ENCODE results near the gene CEBPG. TPM values are rescaled to one million over a fixed set of nuclear protein-coding genes. Genes with fewer than 3 reads are reported as not detected.

CEBPG gene
- total RNA-seq (2014; rRNA removed; shearing (Covaris generic); ENCODE audit: low replicate concordance): 42.7 and 47.3 TPM in 2 replicates

- Histone ChIP-seq H3K27ac (ENCODE audit: low read length) (peak within 1 kb of the TSS; percentile 73), H3K4me2 (ENCODE audit: low read depth, low read length, poor library complexity, severe bottlenecking) (peak within 1 kb of the TSS; percentile 89), H3K9me3 (ENCODE audit: low read length) (no peaks in the 10 kb centered on the region), H3K9ac (ENCODE audit: low read length) (peak within 1 kb of the TSS; percentile 95), H2AFZ (ENCODE audit: low read length) (peak within 1 kb of the TSS; percentile 81; the same call in 1 of the 2 replicates), H3K4me3 (ENCODE audit: low read length) (peak within 1 kb of the TSS; percentile 97), H3K27me3 (ENCODE audit: low read length) (no peaks in the 10 kb centered on the region), H3K36me3 (ENCODE audit: insufficient read depth, low read length) (no peaks in the 10 kb centered on the region), H3K4me1 (ENCODE audit: low read length) (peaks cover 39% of the 10 kb centered on the region), H3K9me2 (replicated peaks; ENCODE audit: insufficient read depth, low read length) (no peaks in the 10 kb centered on the region), H4K20me1 (ENCODE audit: insufficient read depth, low read depth, low read length) (peaks cover 33% of the 10 kb centered on the region; the same call in 1 of the 2 replicates), H3K79me2 (ENCODE audit: low read length) (peaks cover 47% of the 10 kb centered on the region)
- DNase-seq: peak; percentile 95
Observed at GRCh38 chr19:33373453-33374235, at the start of gene CEBPG. Gene CEBPG, plus strand, starts transcription at chr19:33373709. Its CDS starts 5,531 bp downstream, at chr19:33379240.

GRCh38 chr19:33324628-33325027 lies 48.9 kb upstream of the CEBPG start:
- Histone ChIP-seq H3K9ac (ENCODE audit: low read length) (no peak overlapping the region), H3K9me3 (ENCODE audit: low read length) (no peaks in the 10 kb centered on the region), H3K4me3 (ENCODE audit: low read length) (no peak overlapping the region), H3K9me2 (replicated peaks; ENCODE audit: insufficient read depth, low read length) (no peaks in the 10 kb centered on the region), H3K79me2 (ENCODE audit: low read length) (no peaks in the 10 kb centered on the region), H2AFZ (ENCODE audit: low read length) (no peak overlapping the region), H4K20me1 (ENCODE audit: insufficient read depth, low read depth, low read length) (no peaks in the 10 kb centered on the region), H3K27me3 (ENCODE audit: low read length) (no peaks in the 10 kb centered on the region), H3K4me1 (ENCODE audit: low read length) (no peaks in the 10 kb centered on the region), H3K27ac (ENCODE audit: low read length) (no peak overlapping the region), H3K4me2 (ENCODE audit: low read depth, low read length, poor library complexity, severe bottlenecking) (no peak overlapping the region), H3K36me3 (ENCODE audit: insufficient read depth, low read length) (no peaks in the 10 kb centered on the region)
- DNase-seq: no peak

GRCh38 chr19:33325920-33326319 lies 47.6 kb upstream of the CEBPG start:
- Histone ChIP-seq H3K4me3 (ENCODE audit: low read length) (no peak overlapping the region), H3K36me3 (ENCODE audit: insufficient read depth, low read length) (no peaks in the 10 kb centered on the region), H3K27ac (ENCODE audit: low read length) (no peak overlapping the region), H3K9me3 (ENCODE audit: low read length) (no peaks in the 10 kb centered on the region), H3K9me2 (replicated peaks; ENCODE audit: insufficient read depth, low read length) (no peaks in the 10 kb centered on the region), H2AFZ (ENCODE audit: low read length) (no peak overlapping the region), H3K4me2 (ENCODE audit: low read depth, low read length, poor library complexity, severe bottlenecking) (no peak overlapping the region), H3K27me3 (ENCODE audit: low read length) (no peaks in the 10 kb centered on the region), H4K20me1 (ENCODE audit: insufficient read depth, low read depth, low read length) (no peaks in the 10 kb centered on the region), H3K9ac (ENCODE audit: low read length) (no peak overlapping the region), H3K79me2 (ENCODE audit: low read length) (no peaks in the 10 kb centered on the region), H3K4me1 (ENCODE audit: low read length) (no peaks in the 10 kb centered on the region)
- DNase-seq: no peak

GRCh38 chr19:33329060-33329459 lies 44.4 kb upstream of the CEBPG start:
- no peaks in the 10 kb centered on the region for H3K36me3 ChIP-seq (ENCODE audit: insufficient read depth, low read length)
- no peaks in the 10 kb centered on the region for H3K9me2 ChIP-seq (replicated peaks; ENCODE audit: insufficient read depth, low read length)
- no peaks in the 10 kb centered on the region for H3K27me3 ChIP-seq (ENCODE audit: low read length)
- no peak overlapping the region for H3K9ac ChIP-seq (ENCODE audit: low read length)
- H3K4me3 ChIP-seq (ENCODE audit: low read length): no peak overlapping the region
- no peaks in the 10 kb centered on the region for H3K79me2 ChIP-seq (ENCODE audit: low read length)
- no peak overlapping the region for H2AFZ ChIP-seq (ENCODE audit: low read length)
- DNase-seq: no peak
- no peak overlapping the region for H3K4me2 ChIP-seq (ENCODE audit: low read depth, low read length, poor library complexity, severe bottlenecking)
- no peaks in the 10 kb centered on the region for H3K9me3 ChIP-seq (ENCODE audit: low read length)
- H3K27ac ChIP-seq (ENCODE audit: low read length): no peak overlapping the region
- H4K20me1 ChIP-seq (ENCODE audit: insufficient read depth, low read depth, low read length): no peaks in the 10 kb centered on the region
- H3K4me1 ChIP-seq (ENCODE audit: low read length): no peaks in the 10 kb centered on the region

GRCh38 chr19:33329736-33330135 lies 43.8 kb upstream of the CEBPG start:
- no peak overlapping the region for H2AFZ ChIP-seq (ENCODE audit: low read length)
- no peaks in the 10 kb centered on the region for H3K36me3 ChIP-seq (ENCODE audit: insufficient read depth, low read length)
- H3K9me3 ChIP-seq (ENCODE audit: low read length): no peaks in the 10 kb centered on the region
- H3K9ac ChIP-seq (ENCODE audit: low read length): no peak overlapping the region
- no peaks in the 10 kb centered on the region for H3K27me3 ChIP-seq (ENCODE audit: low read length)
- no peaks in the 10 kb centered on the region for H4K20me1 ChIP-seq (ENCODE audit: insufficient read depth, low read depth, low read length)
- no peaks in the 10 kb centered on the region for H3K9me2 ChIP-seq (replicated peaks; ENCODE audit: insufficient read depth, low read length)
- H3K4me3 ChIP-seq (ENCODE audit: low read length): no peak overlapping the region
- no peak overlapping the region for H3K27ac ChIP-seq (ENCODE audit: low read length)
- H3K4me2 ChIP-seq (ENCODE audit: low read depth, low read length, poor library complexity, severe bottlenecking): no peak overlapping the region
- H3K4me1 ChIP-seq (ENCODE audit: low read length): no peaks in the 10 kb centered on the region
- H3K79me2 ChIP-seq (ENCODE audit: low read length): no peaks in the 10 kb centered on the region
- DNase-seq: no peak

GRCh38 chr19:33332248-33332647 lies 41.3 kb upstream of the CEBPG start:
- Histone ChIP-seq H3K36me3 (ENCODE audit: insufficient read depth, low read length) (no peaks in the 10 kb centered on the region), H3K4me2 (ENCODE audit: low read depth, low read length, poor library complexity, severe bottlenecking) (no peak overlapping the region), H3K9ac (ENCODE audit: low read length) (no peak overlapping the region), H4K20me1 (ENCODE audit: insufficient read depth, low read depth, low read length) (no peaks in the 10 kb centered on the region), H3K9me3 (ENCODE audit: low read length) (no peaks in the 10 kb centered on the region), H3K27ac (ENCODE audit: low read length) (no peak overlapping the region), H3K27me3 (ENCODE audit: low read length) (no peaks in the 10 kb centered on the region), H3K4me1 (ENCODE audit: low read length) (no peaks in the 10 kb centered on the region), H3K79me2 (ENCODE audit: low read length) (no peaks in the 10 kb centered on the region), H3K9me2 (replicated peaks; ENCODE audit: insufficient read depth, low read length) (no peaks in the 10 kb centered on the region), H3K4me3 (ENCODE audit: low read length) (no peak overlapping the region), H2AFZ (ENCODE audit: low read length) (no peak overlapping the region)
- no peak for DNase-seq

GRCh38 chr19:33333151-33333550 lies 40.4 kb upstream of the CEBPG start:
- no peak for DNase-seq
- H3K27me3 ChIP-seq (ENCODE audit: low read length): no peaks in the 10 kb centered on the region
- H2AFZ ChIP-seq (ENCODE audit: low read length): no peak overlapping the region
- H3K9ac ChIP-seq (ENCODE audit: low read length): no peak overlapping the region
- H3K36me3 ChIP-seq (ENCODE audit: insufficient read depth, low read length): no peaks in the 10 kb centered on the region
- no peaks in the 10 kb centered on the region for H3K9me3 ChIP-seq (ENCODE audit: low read length)
- H3K9me2 ChIP-seq (replicated peaks; ENCODE audit: insufficient read depth, low read length): no peaks in the 10 kb centered on the region
- no peak overlapping the region for H3K4me2 ChIP-seq (ENCODE audit: low read depth, low read length, poor library complexity, severe bottlenecking)
- H3K79me2 ChIP-seq (ENCODE audit: low read length): no peaks in the 10 kb centered on the region
- no peaks in the 10 kb centered on the region for H3K4me1 ChIP-seq (ENCODE audit: low read length)
- H4K20me1 ChIP-seq (ENCODE audit: insufficient read depth, low read depth, low read length): no peaks in the 10 kb centered on the region
- H3K27ac ChIP-seq (ENCODE audit: low read length): no peak overlapping the region
- H3K4me3 ChIP-seq (ENCODE audit: low read length): no peak overlapping the region

- Histone ChIP-seq H3K4me2 (ENCODE audit: low read depth, low read length, poor library complexity, severe bottlenecking) (no peak overlapping the region), H3K4me3 (ENCODE audit: low read length) (no peak overlapping the region), H3K27me3 (ENCODE audit: low read length) (no peaks in the 10 kb centered on the region), H3K9me2 (replicated peaks; ENCODE audit: insufficient read depth, low read length) (no peaks in the 10 kb centered on the region), H3K9me3 (ENCODE audit: low read length) (no peaks in the 10 kb centered on the region), H3K79me2 (ENCODE audit: low read length) (no peaks in the 10 kb centered on the region), H3K27ac (ENCODE audit: low read length) (no peak overlapping the region), H3K36me3 (ENCODE audit: insufficient read depth, low read length) (no peaks in the 10 kb centered on the region), H4K20me1 (ENCODE audit: insufficient read depth, low read depth, low read length) (no peaks in the 10 kb centered on the region), H3K9ac (ENCODE audit: low read length) (no peak overlapping the region), H3K4me1 (ENCODE audit: low read length) (no peaks in the 10 kb centered on the region), H2AFZ (ENCODE audit: low read length) (no peak overlapping the region)
- DNase-seq: no peak
Observed at GRCh38 chr19:33333642-33334041, 39.9 kb upstream of the CEBPG start.

Data from Karpas-422 (cell line).